HG03064 (cell line): Measurements from ENCODE around the gene OR2A12.
"Not testable (repeated sequence)": the region's sequence is repeated elsewhere in the genome, so short reads cannot be mapped to it uniquely, and the experiment has no call there.

Experiments used
- ATAC-seq: cut with Tn5 transposase; IDR thresholded peaks from one replicate; pipeline ENCODE4 v1.9.1; 2021; ENCODE audit warnings: low read depth; ENCODE audit not compliant: unreplicated experiment

The OR2A12 gene

GRCh38 chr7:144085978-144086377 lies at the start of gene OR2A12:
Gene OR2A12, plus strand, starts transcription at chr7:144086278. Its CDS starts 8,830 bp downstream, at chr7:144095108.
- ATAC-seq, result no peak

GRCh38 chr7:144036302-144036885 lies 49.7 kb upstream of the OR2A12 start:
- no peak for ATAC-seq

GRCh38 chr7:144037414-144038035 lies 48.6 kb upstream of the OR2A12 start:
- ATAC-seq, result no peak

- ATAC-seq, result no peak
Measured at GRCh38 chr7:144038887-144039286, 47.2 kb upstream of the OR2A12 start.

GRCh38 chr7:144048648-144049047 lies 37.4 kb upstream of the OR2A12 start, which contains the start of gene OR2A5:
Gene OR2A5, plus strand, starts transcription at chr7:144048948. Its CDS starts 1,454 bp downstream, at chr7:144050402.
- ATAC-seq, result no peak

- no peak for ATAC-seq
Measured at GRCh38 chr7:144049491-144049890, 36.6 kb upstream of the OR2A12 start.

DNA sequence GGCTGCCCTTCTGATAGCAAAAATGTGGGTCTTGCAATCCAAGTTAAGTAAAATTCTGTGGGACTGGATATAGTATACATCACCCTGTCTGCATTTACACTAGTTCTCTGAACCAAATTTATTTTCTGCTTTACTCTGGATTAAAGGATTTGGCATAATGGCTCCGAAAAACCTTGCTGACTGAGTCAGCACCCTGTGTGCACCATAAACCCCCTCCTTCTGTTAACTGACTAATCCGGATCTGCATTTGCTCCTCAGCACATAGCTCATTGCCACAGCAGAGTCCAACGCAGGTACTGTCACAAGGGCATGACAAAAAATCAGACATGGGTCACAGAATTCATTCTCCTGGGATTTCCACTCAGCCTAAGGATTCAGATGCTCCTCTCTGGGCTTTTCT lies 36.0 kb upstream of the OR2A12 start:
- ATAC-seq, result no peak

- not testable (repeated sequence) for ATAC-seq
Measured at GRCh38 chr7:144050884-144051283, 35.2 kb upstream of the OR2A12 start.

DNA sequence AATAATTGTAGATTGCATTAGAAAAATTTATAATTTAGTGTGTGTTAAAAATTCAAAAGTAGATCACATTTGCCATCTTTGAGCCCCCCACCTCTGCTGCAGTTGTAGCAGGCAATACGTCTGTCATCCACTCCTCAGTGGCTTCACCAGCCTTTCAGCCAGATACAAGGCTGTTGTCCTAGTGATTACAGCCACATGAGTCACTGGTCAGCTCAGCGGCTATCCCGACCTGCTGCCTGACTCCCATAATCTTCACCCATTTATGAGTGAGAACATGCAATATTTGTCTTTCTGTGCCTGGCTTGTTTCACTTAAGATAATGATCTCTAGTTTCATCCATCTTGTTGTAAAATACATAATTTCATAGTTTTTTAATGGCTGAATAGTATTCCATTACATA lies 28.1 kb upstream of the OR2A12 start:
- no peak for ATAC-seq

DNA sequence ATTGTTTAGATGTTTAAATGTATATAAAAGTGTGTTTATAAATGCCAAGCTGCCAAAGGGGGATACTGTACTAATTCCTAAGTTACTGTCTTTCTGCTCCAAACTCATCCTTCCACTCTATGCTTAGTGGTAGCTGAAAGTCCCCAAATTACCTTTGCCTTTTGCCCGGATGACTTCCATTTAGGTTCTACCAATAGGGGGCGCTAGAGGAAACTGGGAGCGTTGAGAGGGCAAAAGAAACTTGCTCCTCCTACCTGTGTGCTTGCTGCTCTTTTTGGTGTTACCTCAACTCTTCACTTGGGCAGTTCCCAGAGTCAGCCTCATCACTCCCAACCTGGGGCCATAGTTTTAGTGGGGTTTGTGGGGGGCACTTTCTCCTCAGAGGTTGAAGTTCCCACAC lies 22.4 kb upstream of the OR2A12 start:
- ATAC-seq, result no peak

- ATAC-seq, result no peak
Measured at GRCh38 chr7:144069511-144069910, 16.6 kb upstream of the OR2A12 start, which contains the start of gene OR2A25. Gene OR2A25, plus strand, starts transcription at chr7:144069811. Its CDS starts 4,409 bp downstream, at chr7:144074220.

GRCh38 chr7:144069953-144070352 lies 16.1 kb upstream of the OR2A12 start:
- ATAC-seq, result no peak

GRCh38 chr7:144074374-144074773 lies 11.7 kb upstream of the OR2A12 start:
- no peak for ATAC-seq

DNA sequence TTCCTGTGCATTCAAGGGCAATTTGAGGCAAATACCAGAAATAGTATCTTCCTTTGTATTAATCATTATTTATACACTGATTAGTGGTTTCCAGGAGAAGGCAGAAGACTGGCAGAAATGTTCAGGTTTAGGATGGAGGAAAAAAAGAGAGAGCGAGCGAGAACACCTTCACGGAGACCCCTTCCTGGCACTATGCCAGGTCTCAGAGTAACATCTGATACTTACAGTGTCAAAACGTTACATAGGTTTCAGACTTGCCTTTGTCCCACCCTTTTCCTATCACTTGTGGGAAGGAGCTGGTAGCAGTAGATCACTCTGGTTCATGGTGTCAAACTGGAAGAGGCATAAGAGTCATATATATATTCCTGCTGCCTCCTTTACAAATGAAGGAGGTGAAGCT lies 652 bp downstream of the OR2A12 start:
- ATAC-seq, result no peak

DNA sequence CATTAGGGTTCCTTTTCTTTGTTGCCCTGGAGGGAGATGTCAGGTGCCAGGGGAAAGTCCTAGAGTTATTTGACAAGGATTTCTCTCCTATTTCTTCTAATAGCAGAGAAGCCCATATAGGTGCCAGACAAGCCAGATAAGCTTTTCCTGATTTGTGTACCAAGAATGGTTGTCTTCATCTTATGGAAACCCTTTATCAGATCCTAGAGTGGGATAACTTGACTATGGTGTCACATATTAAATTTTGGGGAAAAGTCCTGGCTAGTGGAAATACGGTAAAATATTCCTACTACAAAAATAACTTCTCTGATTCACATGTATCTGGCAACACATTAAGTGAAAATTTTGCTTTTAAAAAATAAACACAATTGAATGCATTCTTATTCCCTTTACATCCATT lies 1.2 kb downstream of the OR2A12 start:
- ATAC-seq, result no peak

DNA sequence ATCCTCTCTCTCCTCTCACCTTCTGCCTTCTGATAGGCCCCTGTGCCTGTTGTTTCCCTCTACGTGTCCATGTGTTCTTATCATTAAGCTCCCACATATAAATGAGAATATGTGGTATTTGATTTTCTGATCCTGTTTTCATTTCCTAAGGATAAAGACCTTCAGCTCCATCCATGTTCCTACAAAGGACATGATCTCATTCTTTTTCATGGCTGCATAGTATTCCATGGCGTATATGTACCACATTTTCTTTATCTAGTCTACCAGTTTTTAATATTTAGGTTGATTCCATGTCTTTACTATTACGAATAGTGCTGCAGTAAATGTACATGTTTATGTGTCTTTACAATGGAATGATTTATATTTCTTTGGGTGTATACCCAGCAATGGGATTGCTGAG lies 4.6 kb downstream of the OR2A12 start:
- no peak for ATAC-seq

DNA sequence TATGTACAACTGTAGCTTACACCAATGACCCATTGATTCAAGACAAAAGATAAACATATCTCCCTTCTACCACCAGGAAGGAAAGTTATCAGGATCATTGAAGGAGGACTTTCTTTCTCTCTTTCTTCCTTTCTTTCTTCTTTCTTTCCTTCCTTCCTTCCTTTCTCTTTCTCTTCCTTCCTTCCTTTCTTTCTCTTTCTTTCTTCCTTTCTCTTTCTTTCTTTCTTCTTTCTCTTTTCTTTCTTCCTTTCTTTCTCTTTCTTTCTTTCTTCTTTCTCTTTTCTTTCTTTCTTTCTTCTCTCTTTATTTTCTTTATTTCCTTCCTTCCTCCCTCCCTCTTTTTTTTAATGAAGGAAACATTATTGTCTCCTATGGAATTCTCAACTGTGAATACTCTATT lies 12.7 kb downstream of the OR2A12 start:
- ATAC-seq, result no peak

DNA sequence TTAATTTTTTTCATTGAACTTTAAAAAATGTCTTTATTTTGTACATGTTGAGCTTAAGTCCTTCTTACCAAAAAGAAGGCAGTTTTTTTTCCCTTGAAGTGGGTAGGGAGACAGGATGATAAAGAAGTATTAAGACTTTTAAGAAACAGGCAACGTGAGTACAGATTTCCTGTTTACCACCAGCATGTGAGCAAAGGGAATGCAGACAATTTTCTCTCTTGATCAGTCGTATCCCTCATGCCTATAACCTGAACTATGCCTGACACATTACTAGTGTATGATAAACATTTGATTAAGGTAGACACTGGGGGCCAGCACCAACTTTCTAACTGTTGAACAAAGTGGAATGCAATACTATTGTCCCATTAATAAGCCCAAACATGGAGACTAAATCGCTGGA lies 14.5 kb downstream of the OR2A12 start:
- ATAC-seq, result no peak

GRCh38 chr7:144102041-144102440 lies 16.0 kb downstream of the OR2A12 start:
- no peak for ATAC-seq

GRCh38 chr7:144105211-144105610 lies 19.1 kb downstream of the OR2A12 start:
- no peak for ATAC-seq

- no peak for ATAC-seq
Measured at GRCh38 chr7:144109283-144109682, 23.2 kb downstream of the OR2A12 start, which contains the start of gene OR2A2. Gene OR2A2, plus strand, starts transcription at chr7:144109583. Its CDS starts 0 bp downstream, at chr7:144109583.

DNA sequence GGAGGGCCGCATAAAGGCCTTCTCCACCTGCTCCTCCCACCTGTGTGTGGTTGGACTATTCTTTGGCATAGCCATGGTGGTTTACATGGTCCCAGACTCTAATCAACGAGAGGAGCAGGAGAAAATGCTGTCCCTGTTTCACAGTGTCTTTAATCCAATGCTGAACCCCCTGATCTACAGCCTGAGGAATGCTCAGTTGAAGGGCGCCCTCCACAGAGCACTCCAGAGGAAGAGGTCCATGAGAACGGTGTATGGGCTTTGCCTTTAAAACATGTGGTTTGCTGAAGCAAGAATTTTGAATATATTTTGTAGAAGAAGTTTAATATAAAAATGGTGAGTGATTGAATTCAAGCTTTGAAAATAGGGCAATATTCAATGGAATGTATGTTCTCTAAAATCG lies 24.2 kb downstream of the OR2A12 start:
- no peak for ATAC-seq
